GM18498 (cell line): Measurements from ENCODE around the gene HAGHL.
A peak's percentile ranks its signal among the peaks of the same experiment; 100 is the strongest.
"Not testable (repeated sequence)": the region's sequence is repeated elsewhere in the genome, so short reads cannot be mapped to it uniquely, and the experiment has no call there.

Source experiments
- ATAC-seq: cut with Tn5 transposase; IDR thresholded peaks from one replicate; pipeline ENCODE4 v1.9.1; 2021; ENCODE audit warnings: mild to moderate bottlenecking, moderate library complexity; ENCODE audit not compliant: unreplicated experiment

HAGHL gene

DNA sequence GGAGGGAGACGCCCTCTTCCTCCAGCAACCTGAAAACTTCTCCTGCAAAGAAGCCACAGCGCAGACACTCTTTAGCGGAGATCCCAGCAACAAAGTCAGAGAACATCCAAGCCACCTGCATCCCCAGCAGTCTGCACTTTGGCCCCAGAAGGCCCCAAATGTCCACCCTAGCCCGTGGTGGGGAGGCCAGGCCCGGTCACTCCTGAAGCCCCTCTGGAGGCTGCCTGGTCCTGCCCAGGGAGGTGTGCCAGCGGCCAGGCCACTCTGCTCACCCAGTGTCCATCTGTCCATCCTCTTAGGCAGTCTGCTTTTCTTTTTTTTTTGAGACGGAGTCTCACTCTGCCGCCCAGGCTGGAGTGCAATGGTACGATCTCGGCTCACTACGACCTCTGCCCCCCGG lies 5.4 kb downstream of the HAGHL start:
- ATAC-seq: no peak

DNA sequence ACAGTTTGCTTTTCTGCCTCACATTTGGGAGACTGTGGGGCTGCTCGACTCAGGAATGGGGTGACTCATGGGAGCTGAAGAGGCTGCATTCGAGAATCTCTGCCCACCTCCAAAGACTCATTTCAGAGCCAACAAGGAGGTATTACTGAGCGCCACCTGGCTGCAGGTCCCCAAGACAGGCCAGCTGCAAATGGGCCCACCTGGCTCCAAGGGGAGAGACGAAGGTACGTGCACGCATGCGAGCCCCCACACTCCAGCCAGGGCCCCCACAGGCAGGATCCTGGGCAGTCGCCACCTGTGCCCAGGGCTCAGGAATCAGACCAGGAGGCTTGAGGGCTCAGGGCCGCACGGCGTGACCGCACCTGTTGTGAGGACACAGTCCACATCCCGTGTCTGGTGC lies 6.0 kb downstream of the HAGHL start:
- ATAC-seq: no peak

DNA sequence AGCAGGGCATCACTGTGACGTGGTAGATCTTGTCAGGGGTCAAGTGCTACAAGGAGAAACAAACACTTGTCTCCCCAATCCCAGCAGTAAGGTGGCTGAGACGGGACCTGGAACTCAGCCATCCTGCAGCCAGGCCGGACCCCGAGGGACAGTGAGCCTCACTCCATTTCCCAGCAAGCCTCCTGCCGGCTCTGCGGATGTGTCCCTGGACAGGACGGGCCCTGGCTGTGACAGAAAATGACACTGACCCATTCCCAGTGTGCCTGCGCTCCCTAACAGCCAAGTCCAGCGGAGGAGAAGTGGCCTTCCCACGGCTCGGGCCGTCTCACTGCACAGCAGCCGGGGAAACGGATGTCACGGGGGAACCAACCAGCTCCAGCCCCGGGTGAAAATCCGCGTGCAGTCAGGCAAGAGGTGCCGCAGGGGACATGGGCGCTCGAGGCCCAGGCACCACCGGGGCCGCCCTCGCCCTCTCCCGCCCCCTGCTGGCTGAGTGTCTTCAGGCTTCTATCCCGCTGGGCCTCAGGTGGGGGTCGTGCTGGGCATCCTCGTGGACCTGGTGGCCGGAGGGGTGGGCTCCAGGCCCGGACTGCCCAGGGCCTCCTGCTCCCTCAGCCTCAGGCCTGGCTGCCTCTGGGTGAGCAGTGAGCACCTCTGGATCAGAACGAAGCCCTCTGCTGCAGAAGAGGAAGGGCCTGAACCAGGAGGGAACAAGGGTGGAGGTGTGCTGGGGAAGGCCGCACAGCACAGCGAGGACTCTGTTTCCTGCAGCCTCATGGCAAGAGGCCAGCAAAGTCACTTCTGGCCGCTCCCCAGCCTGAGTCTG lies 6.7 kb downstream of the HAGHL start:
- ATAC-seq: no peak

GRCh38 chr16:734208-734980 lies 7.5 kb downstream of the HAGHL start:
- ATAC-seq: no peak

DNA sequence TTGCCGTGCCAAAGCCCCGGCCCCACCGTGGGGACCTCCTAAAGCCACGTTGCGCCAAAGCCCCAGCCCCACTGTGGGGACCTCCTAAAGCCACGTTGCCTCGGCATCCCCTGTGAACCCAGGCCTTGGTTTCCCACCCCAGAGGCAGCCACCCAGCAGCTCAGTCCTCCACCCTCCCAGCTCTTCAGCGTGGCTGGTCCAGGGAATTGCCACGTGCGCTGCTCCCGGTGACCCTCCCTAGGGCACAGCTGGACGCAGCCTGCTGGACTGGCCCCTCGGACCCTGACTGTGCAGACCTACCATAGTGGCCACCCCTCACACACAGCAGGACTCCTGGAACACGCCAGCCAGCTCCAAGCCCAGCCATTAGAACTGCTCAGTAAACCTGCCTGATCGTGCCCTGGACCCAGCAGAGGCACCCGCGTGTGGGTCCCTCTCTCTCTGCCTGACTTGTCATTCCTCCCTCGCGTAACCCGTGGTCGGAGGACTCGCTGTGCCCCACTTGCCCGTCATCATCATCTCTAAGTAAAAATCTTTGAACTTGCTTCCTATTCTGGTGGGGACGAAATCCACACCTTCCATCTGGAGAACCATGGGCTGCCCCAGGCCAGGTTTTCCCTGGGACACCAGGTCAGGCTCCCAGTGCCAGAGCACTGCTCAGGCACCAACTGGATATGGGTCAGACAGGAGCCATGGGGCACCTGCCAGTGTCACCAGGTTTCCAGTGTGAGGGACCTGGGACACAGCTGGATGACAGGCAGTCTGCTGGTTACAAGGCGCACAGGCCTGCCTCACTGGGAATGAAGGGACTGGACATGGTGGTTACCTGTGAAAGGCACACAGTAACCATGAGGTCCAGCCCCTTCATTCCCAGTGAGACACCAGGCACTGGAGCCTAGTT lies 8.3 kb downstream of the HAGHL start:
- ATAC-seq: no peak

DNA sequence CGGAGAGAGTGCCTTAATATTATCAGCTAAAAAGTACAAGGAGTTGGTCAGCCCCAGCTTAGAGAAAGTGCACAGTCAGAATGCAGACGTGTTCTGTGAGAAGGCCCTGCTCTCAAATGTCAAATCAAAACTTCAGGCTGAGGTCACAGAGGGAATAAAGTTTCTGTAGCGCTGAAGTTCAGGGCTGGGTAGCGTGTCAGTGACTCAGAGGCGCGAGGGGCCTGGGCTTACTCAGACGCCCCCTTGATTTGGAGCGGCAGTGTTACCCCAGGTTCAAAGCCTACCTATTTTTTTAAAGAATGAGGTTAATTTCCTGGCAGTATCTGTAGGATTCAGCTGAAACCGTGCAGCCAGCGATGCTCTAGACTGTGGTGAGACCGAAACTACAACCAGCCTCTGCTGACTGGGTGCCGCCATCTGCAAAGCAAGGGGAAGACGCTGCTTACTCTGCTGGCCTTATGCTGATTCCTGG lies 9.1 kb downstream of the HAGHL start:
- ATAC-seq: no peak

GRCh38 chr16:736936-737481 lies 10.1 kb downstream of the HAGHL start:
- ATAC-seq: no peak

DNA sequence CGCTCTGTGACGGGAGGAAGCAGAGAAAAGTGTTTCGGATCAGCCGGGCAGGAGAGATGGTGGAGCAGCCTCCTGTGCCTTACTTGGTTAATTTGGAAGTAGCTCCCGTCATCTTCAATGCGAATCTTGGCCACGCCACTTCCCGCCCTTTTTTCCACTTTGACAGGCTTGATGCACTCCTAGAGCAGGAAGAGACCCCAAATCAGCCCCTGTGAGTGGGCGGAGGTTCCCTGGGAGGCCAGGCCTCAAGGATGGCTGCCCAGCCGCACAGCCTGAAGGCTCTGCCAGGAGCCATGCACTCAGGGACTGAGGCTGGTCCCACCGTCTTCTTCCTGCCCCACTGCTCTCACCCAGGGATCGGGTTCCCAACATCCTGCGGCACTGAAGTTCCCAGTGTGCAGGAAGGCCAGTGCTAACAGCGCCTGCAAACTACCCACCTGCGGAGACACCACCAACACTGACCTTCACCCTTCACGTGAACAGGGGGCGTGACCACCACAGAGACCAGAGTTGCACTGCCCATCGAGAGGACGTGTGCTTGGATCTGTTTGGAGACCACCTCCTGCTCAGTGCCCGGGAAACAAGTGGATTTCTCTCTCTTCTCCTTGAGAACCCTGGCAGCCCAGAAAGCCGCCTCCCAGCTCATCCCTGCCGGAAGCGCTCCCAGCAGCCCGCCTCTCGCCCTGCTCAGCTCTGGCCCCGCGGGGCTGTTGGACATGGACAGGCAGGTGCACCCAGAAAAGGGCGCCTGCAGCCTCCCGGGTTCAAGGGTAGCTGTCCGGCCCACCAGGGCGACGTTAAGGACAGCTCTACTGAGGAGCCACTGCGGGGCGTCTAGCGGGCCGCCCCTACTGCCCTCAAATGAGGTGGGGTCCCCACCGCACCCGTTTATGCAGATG lies 12.9 kb downstream of the HAGHL start:
- no peak for ATAC-seq

DNA sequence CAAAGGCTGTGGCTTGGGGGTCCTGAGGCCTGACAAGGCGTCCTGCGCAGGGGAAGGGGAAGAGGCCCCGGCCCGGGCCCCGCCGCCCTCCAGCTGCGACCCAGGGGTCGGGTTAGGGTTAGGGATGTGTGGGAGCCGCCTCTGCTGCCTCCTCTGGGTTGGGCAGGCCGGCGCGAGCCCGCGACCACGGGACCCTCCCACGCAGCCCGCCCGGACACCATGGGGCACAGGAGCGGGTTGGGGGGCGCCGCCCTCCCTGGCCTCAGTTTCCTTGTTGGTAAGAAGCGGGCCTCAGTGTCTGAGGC lies 13.5 kb downstream of the HAGHL start:
- ATAC-seq: peak; percentile 16

GRCh38 chr16:740764-741505 lies 14.0 kb downstream of the HAGHL start, which contains the start of gene CIAO3:
Gene CIAO3, minus strand, starts transcription at chr16:740997. Its CDS starts 12 bp downstream, at chr16:740985.
- peak; percentile 85 for ATAC-seq

DNA sequence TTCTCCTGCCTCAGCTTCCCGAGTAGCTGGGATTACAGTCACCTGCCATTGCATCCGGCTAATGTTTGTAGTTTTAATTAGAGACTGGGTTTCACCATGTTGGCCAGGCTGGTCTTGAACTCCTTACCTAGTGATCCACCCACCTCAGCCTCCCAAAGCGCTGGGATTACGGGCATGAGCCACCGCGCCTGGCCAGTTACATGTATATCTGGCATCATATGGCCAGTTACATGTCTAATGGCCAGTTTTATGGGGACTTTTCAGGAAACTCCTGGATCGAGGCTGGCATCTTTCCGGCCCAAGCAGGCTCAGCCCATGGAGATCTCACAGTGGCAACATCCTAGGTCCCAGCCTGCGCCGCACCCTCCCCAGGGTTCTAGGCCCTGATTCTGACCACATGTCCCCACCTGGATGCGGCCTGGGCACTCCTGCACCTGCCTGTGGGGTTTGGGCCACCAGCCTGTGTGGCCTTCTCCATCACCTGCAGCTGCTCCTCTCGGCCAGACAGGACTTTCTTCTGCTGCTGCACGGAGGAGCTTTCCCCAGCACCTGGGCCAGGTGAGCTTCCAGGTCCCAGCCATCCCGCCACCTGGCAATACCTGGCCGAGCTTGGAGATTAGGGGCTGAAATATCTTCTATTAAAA lies 15.2 kb downstream of the HAGHL start:
- ATAC-seq: no peak

GRCh38 chr16:742894-743293 lies 16.0 kb downstream of the HAGHL start:
- ATAC-seq: not testable (repeated sequence)

DNA sequence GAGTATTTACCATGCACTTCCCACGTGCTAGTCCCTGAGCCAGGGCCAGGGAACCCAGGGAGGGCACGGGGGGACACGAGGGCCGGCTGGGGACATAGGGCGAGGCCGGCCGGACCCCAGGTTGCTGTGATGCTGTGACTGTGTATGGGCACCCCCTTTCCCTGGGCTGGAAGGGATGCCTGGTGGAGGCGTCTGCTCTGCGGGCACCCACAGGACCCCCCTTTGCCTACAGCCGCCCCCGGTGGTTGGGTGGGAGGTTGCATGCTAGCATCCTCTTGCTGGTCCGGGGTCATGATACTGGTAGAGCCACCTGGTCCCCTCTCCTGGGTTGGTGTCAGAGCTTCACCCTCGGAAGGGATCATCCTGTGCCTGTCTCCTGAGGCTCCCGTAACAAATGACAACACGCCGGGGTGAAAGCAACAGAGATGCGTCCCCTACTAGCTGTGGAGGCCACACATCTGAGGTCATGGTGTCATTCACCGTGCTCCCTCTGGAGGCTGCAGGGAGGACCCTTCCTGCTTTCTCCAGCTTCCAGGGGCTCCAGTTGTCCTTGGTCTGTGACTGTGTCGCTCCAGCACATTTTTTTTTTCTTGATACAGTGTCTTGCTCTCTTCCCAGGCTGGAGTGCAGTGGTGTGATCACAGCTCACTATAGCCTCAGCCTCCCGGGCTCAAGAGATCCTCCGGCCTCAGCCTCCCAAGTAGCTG lies 17.0 kb downstream of the HAGHL start:
- no peak for ATAC-seq

DNA sequence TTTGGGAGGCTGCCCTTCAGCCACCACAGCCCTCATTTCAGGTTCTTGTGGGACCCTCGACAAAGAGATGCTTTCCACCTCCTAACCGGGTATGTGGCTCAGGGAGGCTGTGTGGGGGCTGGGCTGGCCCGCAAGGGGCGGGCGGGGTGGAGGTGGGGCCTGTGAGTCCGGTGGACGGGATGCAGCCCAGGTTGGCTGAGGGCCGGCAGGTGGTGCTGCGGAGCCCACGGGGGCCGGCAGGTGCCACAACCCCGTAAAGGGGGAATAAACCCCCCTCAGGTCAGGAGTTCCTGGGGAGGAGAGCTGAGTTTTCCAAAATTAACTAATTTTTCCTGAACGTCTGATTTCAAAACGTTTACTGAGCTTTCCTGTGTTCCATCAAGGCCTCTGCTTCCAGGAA lies 18.8 kb downstream of the HAGHL start:
- no peak for ATAC-seq

GRCh38 chr16:746637-747036 lies 19.7 kb downstream of the HAGHL start:
- ATAC-seq: no peak

DNA sequence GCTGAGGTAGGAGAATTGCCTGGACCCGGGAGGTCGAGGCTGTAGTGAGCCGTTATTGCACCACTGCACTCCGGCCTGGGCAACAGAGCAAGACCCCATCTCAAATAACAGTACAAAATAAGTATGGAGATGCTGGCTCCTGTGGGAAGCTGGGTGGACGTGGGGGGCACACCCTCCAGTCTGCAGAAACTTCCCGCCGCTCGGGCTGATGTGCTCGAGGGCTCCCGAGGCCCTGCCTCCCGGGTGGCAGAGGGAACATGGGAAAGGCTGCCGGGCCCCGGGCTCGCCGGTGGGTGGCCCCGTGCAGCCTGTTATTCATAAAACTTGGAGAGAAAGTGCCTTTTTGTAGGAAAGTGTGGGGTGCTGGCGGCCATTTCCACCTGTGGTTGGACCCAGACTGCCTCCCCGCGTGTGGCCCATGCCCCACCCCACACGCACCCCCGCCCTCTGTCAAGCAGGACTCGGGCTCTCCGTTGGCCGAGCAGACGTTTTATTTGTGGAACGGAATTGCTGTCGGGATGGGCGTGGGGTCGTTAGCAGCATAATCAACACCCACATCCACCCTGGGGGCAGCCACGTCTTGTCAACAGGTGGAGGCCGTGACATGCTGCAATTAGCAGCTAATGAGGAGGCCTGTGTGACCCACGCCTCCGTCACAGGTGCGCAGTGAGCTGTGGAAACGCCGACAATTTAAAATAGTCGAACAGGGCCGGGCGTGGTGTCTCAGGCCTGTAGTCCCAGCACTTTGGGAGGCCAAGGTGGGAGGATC lies 21.3 kb downstream of the HAGHL start:
- ATAC-seq: no peak

- no peak for ATAC-seq
Observed at GRCh38 chr16:749010-749409, 22.1 kb downstream of the HAGHL start.
